Endothelial cell of umbilical vein (primary cell): Measurements from ENCODE around the gene DMWD. TPM values are rescaled to one million over a fixed set of nuclear protein-coding genes. Genes with fewer than 3 reads are reported as not detected.
A peak's percentile ranks its signal among the peaks of the same experiment; 100 is the strongest.

Source experiments
- BruUV-seq: library from RNA; stranded (reverse); fragments of 400-500 nt; replicated peaks from 2 replicates; lab custom pipeline; 2021; lab: Mats Ljungman, UMichigan
- CTCF ChIA-PET: fragments of 300-600, 350-600 bp; sonication (Branson Sonifier 250); formaldehyde crosslinking; loops from one replicate; lab custom pipeline; 2021; ENCODE audit warnings: antibody characterized with exemption, inconsistent platforms; lab: Charles Lee
- POLR2A ChIA-PET: fragments of 300-600, 350-600 bp; sonication (Branson Sonifier 250); formaldehyde crosslinking; loops from one replicate; lab custom pipeline; 2021; ENCODE audit warnings: antibody characterized with exemption, inconsistent platforms; lab: Charles Lee
- DNase-seq: peaks from one replicate; pipeline ENCODE4 v3.0.0-alpha.2; 2011; ENCODE audit warnings: low read depth, low spot score
- FAIRE-seq: peaks from 2 replicates; lab custom pipeline; 2011; peaks lifted over from hg19 to GRCh38; lab: Jason Lieb, UNC
- H2AFZ ChIP-seq: 2 replicates; pipeline ENCODE4 v1.6.0; 2012; ENCODE audit warnings: low read depth, low read length, control low read depth, inconsistent platforms
- H3K27ac ChIP-seq: 2 replicates; pipeline ENCODE4 v1.5.1; 2011; ENCODE audit warnings: low read depth, mild to moderate bottlenecking, control low read depth, low read length, moderate library complexity; ENCODE audit not compliant: insufficient read depth
- H3K27me3 ChIP-seq, 2 experiments: 2 replicates each; pipeline versions ENCODE4 v1.6.0 to v1.6.1; 2011; ENCODE audit warnings: low read length in 2 of 2, mixed read lengths in 1 of 2; ENCODE audit not compliant: control insufficient read depth in 2 of 2, insufficient read depth in 2 of 2
- H3K36me3 ChIP-seq, 2 experiments: 2 replicates in 1 of 2; 3 replicates in 1 of 2; pipeline ENCODE4 v1.5.1; 2011; ENCODE audit warnings: low read length in 2 of 2, mild to moderate bottlenecking in 1 of 2, moderate library complexity in 1 of 2; ENCODE audit not compliant: control insufficient read depth in 2 of 2, insufficient read depth in 2 of 2; ENCODE audit errors: extremely low read depth in 1 of 2
- H3K4me1 ChIP-seq: 3 replicates; pipeline ENCODE4 v1.5.1; 2011; ENCODE audit warnings: mild to moderate bottlenecking, low read length; ENCODE audit not compliant: control insufficient read depth, insufficient read depth; ENCODE audit errors: extremely low read depth
- H3K4me2 ChIP-seq: 2 replicates; pipeline ENCODE4 v1.6.1; 2011; ENCODE audit warnings: low read length, control low read depth, mixed read lengths; ENCODE audit not compliant: insufficient read depth
- H3K4me3 ChIP-seq, 3 experiments: fragments of 200-600 bp in 1 of 3; sonication (generic), shearing (Covaris generic) in 1 of 3; replicated peaks in 1 of 3; 2 replicates each; pipeline ENCODE4 v1.5.1; 2011 to 2016; ENCODE audit warnings: control low read depth in 3 of 3, low read length in 3 of 3, mild to moderate bottlenecking in 2 of 3, inconsistent platforms in 1 of 3, low read depth in 1 of 3, moderate library complexity in 1 of 3; ENCODE audit not compliant: insufficient read depth in 1 of 3
- H3K79me2 ChIP-seq: 2 replicates; pipeline ENCODE4 v1.6.0; 2012; ENCODE audit warnings: low read length, inconsistent platforms; ENCODE audit not compliant: control insufficient read depth, insufficient read depth
- H3K9ac ChIP-seq: replicated peaks from 2 replicates; pipeline ENCODE3; 2011; ENCODE audit warnings: low read length, control low read depth; ENCODE audit not compliant: insufficient read depth; ENCODE audit errors: extremely low read depth
- H3K9me1 ChIP-seq: replicated peaks from 3 replicates; pipeline ENCODE4 v1.6.0; 2011; ENCODE audit warnings: mild to moderate bottlenecking, low read length; ENCODE audit not compliant: control insufficient read depth, insufficient read depth; ENCODE audit errors: extremely low read depth
- H3K9me3 ChIP-seq: replicated peaks from 2 replicates; pipeline ENCODE4 v1.5.1; 2012; ENCODE audit warnings: low read length, inconsistent platforms; ENCODE audit not compliant: control insufficient read depth, insufficient read depth
- H4K20me1 ChIP-seq: replicated peaks from 2 replicates; pipeline ENCODE3; 2011; ENCODE audit warnings: mild to moderate bottlenecking, low read length; ENCODE audit not compliant: control insufficient read depth, insufficient read depth; ENCODE audit errors: extremely low read depth
- CTCF ChIP-seq, 2 donors: IDR thresholded peaks; 1 replicate in 1 of 2; 2 replicates in 1 of 2; pipeline ENCODE4 v1.5.1; 2011; ENCODE audit warnings: low read length in 2 of 2, mild to moderate bottlenecking in 2 of 2, moderate library complexity in 2 of 2, control low read depth in 1 of 2, inconsistent platforms in 1 of 2, low read depth in 1 of 2; ENCODE audit not compliant: insufficient read depth in 1 of 2; ENCODE audit errors: extremely low read depth in 1 of 2
- EZH2 ChIP-seq: IDR thresholded peaks from 2 replicates; pipeline ENCODE4 v1.6.1; 2012; ENCODE audit warnings: borderline replicate concordance, low read depth, mild to moderate bottlenecking, moderate library complexity, low read length, inconsistent platforms; ENCODE audit not compliant: severe bottlenecking
- FOS ChIP-seq: IDR thresholded peaks from 2 replicates; pipeline ENCODE4 v1.6.1; 2011; ENCODE audit warnings: mild to moderate bottlenecking, low read length, moderate library complexity, borderline replicate concordance; ENCODE audit not compliant: insufficient read depth
- GATA2 ChIP-seq: IDR thresholded peaks from 2 replicates; pipeline ENCODE4 v1.7.0; 2011; ENCODE audit warnings: low read depth, mild to moderate bottlenecking, moderate library complexity, mixed read lengths, low read length; ENCODE audit not compliant: insufficient read length, insufficient read depth
- MAX ChIP-seq: IDR thresholded peaks from 2 replicates; pipeline ENCODE4 v1.6.1; 2011; ENCODE audit not compliant: insufficient read depth, insufficient read length
- POLR2AphosphoS5 ChIP-seq: IDR thresholded peaks from 2 replicates; pipeline ENCODE4 v1.6.1; 2012; ENCODE audit warnings: low read depth, mild to moderate bottlenecking, control low read depth, low read length, moderate library complexity; ENCODE audit not compliant: insufficient read depth
- dilution Hi-C: fragments of 300-500 bp; cut with MboI; formaldehyde crosslinking; loops from one replicate; pipeline ENCODE4 v1.15.0; 2019; ENCODE audit warnings: low sequenced_read_pairs; ENCODE audit not compliant: extremely low pct_ligation_motif_present
- intact Hi-C: fragments of 100-400 bp; cut with micrococcal nuclease; formaldehyde crosslinking; loops from one replicate; pipeline ENCODE4 v1.10.0; 2022
- polyA plus RNA-seq, 4 experiments: library from polyadenylated mRNA; depleted of rRNA in 3 of 4; stranded (reverse) in 3 of 4; unstranded in 1 of 4; fragments of >200 nt; gene quantifications; 2 replicates each; pipeline versions ENCODE4 v1.2.1 to v1.2.3, GENCODE V29; 2011 to 2012; ENCODE audit warnings: missing spikeins in 1 of 4
- total RNA-seq: library from RNA; stranded (reverse); gene quantifications from 2 replicates; pipeline ENCODE4 v1.2.3, GENCODE V29; 2021

Gene DMWD
- total and polyA plus RNA-seq, 2 donors (not counting 3 experiments of a cell fraction or from before 2014, with no cell fraction given) = 36.9 to 81.1 TPM

- Histone ChIP-seq H2AFZ (no peak overlapping the region), H3K4me1 (peaks cover 10% of the 10 kb centered on the region), H4K20me1 (no peaks in the 10 kb centered on the region), H3K4me3 (no peak overlapping the region), H3K79me2 (peaks cover 2% of the 10 kb centered on the region), H3K4me2 (no peak overlapping the region), H3K9ac (no peak overlapping the region), H3K9me1 (no peaks in the 10 kb centered on the region), H3K9me3 (no peaks in the 10 kb centered on the region), H3K27ac (no peak overlapping the region), H3K27me3 (no peaks in the 10 kb centered on the region), H3K36me3 (no peaks in the 10 kb centered on the region)
- ChIA-PET CTCF (interaction anchor here (6.7 kb wide), 1 partner anchor 72 kb away, joined by 56 read pairs; the partner anchor contains the start of genes QPCTL and SNRPD2), POLR2A (no interaction called here)
- dilution Hi-C loops = no loop called here
- DNase-seq (no peak), FAIRE-seq (no peak)
- BruUV-seq = TSS peak; percentile 9
- TF ChIP-seq CTCF (IDR thresholded peaks at IDR 0.05; ENCODE audit: extremely low read depth in 1 of 2, insufficient read depth in 1 of 2, low read depth in 1 of 2, low read length in 2 of 2) (no peak), EZH2 (no peak), GATA2 (no peak), POLR2AphosphoS5 (no peak), FOS (no peak), MAX (no peak)
- intact Hi-C loops = no loop called here
Measured at GRCh38 chr19:45764945-45765701, 27.5 kb downstream of the DMWD start.
